Retina (tissue), 1 donor: ENCODE data around the gene STX7.
"Not testable (repeated sequence)": the region's sequence is repeated elsewhere in the genome, so short reads cannot be mapped to it uniquely, and the experiment has no call there.

Experiments
- DNase-seq: peaks from one replicate; pipeline ENCODE4 v3.0.0-alpha.2; 2016

The STX7 gene, protein sequence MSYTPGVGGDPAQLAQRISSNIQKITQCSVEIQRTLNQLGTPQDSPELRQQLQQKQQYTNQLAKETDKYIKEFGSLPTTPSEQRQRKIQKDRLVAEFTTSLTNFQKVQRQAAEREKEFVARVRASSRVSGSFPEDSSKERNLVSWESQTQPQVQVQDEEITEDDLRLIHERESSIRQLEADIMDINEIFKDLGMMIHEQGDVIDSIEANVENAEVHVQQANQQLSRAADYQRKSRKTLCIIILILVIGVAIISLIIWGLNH

DNA sequence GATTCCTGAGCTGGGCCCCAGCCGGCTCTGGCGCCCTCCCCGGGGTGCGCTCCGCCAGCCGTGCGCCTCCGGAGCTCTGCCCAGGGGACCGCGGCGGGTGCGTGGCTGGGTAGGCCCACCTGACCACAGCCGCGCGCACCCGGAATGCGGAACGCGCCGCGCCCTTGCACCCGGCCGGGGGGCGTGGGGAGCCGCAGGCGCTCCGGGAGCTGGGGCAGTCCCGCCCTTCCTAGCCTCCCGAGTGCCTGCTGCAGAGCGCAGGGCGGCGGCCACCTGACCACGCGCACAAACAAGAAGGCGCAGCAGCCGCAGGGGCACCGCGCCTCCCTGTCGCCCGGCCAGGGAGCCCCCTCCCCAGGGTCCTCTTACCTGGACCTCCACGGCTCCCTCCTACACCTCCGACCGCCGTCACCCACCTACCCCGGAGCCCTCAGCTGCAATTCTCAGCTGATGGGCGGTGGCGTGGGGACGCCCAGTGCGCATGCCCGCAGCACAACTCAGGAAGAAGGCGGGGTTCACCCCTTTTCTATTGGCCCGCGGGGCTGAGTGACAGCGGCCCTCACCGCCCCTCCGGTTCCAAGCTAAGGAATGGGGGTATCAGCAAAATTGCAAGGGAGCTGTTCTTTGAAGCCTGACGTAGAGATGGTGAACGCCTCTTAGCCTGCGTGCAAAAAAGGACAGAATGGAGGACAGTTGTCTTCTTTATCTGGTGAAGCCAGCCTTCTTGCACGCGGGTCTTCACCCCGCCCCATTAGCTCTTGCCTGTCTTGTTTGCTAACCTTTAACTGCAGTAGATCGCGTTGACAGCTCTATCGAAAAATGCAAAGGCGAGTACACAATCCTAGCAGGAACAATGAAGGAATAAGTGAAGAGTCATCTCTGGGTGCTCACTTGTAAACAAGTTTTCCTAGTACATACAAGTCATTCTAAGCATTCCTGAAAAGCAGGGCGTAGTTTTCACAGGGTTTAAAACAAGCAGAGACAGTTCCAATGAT lies at the start of gene STX7:
Gene STX7 (minus strand): TSS at position 479 of the 995 bp plus-strand sequence. CDS start 9,586 bp downstream, outside the sequence.
- DNase-seq: peak; percentile 97

GRCh38 chr6:132560087-132560486 lies 47.2 kb upstream of the STX7 start:
- not testable (repeated sequence) for DNase-seq

- DNase-seq: no peak
Measured at GRCh38 chr6:132552372-132552771, 39.5 kb upstream of the STX7 start, which contains the start of gene TAAR8. Gene TAAR8, plus strand, starts transcription at chr6:132552672. Its CDS starts 21 bp downstream, at chr6:132552693.

GRCh38 chr6:132551214-132551613 lies 38.3 kb upstream of the STX7 start:
- no peak for DNase-seq

DNA sequence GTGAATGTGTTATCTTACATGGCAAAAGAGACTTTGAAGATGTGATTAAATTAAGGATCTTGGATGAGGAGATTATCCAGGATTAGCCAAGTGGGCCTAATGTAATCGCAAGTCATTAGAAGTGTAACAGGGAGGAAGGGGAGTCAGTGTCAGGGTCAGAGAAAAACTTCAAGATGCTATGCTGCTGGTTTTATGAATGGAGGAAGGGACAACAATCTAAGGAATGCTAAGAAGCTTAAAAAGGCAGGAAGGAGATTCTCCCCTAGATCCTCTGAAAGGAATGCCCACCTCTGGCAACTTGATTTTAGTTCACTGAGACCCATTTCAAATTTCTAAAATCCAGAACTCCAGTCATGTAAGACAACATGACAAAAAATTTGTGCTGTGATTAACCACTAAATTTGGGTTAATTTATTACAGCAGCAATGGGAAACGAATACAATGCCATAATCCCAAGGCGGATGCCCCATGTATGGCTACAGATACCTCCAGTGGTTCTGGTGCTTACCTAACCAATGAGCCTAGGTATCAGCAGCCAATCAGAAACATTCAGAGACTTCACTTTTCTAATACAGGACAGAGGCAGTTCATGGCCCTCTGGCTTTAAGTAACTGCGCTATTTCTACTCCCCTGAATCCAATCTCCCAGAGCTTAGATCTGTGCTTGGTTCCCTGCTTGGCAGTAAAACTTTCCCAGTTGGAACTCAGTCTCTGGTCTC lies 36.0 kb upstream of the STX7 start:
- no peak for DNase-seq

GRCh38 chr6:132544826-132545225 lies 31.9 kb upstream of the STX7 start:
- DNase-seq: no peak

DNA sequence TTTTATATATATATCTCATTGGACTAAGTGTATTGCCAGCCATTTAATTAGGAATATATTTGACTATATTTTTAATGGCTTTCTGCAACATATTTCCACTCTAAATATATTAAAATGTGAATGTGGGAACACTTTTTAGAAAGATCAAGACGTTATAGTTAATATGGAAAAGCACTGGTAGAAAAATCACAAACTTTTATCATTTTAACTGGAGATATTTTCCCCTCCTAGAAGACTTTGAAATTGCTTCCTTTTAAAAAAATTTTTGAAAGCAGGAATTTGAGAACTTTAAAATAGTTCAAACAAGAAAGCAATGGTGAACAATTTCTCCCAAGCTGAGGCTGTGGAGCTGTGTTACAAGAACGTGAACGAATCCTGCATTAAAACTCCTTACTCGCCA lies 25.1 kb upstream of the STX7 start, which contains the start of gene TAAR9:
Gene TAAR9 (plus strand): TSS at position 301 of the 400 bp plus-strand sequence. CDS start 13 bp downstream, at position 314.
- DNase-seq: no peak

GRCh38 chr6:132537145-132537544 lies 24.2 kb upstream of the STX7 start:
- no peak for DNase-seq

DNA sequence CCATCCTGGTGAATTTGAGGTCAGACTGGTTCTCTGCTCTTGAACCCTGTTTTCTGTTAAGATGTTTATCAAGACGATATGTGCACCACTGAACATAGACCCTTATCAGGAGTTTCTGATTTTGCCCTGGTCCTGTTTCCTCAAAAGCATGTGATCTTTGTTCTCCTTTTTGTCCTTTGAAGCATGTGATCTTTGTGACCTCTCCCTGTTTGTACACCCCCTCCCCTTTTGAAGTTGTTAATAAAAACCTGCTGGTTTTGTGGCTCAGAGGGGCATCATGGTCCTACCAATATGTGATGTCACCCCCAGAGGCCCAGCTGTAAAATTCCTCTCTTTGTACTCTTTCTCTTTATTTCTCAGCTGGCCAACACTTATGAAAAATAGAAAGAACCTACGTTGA lies 21.6 kb upstream of the STX7 start:
- DNase-seq: not testable (repeated sequence)

GRCh38 chr6:132530293-132530974 lies 17.5 kb upstream of the STX7 start:
- peak; percentile 45 for DNase-seq

GRCh38 chr6:132527791-132528190 lies 14.9 kb upstream of the STX7 start:
- no peak for DNase-seq

DNA sequence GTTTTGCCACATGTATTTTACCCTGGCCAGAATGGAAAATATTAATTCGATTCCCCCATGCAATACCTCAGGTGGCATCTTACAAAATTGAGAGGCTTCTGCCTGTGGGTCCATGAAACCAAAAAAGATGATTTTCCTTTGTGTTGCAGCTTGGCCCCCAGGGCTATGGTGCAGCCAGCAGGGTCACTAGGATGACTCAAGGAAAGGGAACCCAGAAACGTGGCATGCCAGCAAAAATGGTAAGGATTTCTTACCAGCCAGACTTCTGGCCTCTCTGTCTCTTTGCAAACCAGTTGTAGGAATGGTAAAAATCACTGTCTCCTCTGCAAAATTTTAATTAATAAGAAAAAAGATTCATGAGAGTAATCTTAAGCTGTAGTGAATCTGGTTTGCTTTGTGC lies 13.5 kb upstream of the STX7 start:
- no peak for DNase-seq

GRCh38 chr6:132525866-132526265 lies 12.9 kb upstream of the STX7 start:
- DNase-seq: no peak

GRCh38 chr6:132524646-132525045 lies 11.7 kb upstream of the STX7 start:
- DNase-seq: no peak

DNA sequence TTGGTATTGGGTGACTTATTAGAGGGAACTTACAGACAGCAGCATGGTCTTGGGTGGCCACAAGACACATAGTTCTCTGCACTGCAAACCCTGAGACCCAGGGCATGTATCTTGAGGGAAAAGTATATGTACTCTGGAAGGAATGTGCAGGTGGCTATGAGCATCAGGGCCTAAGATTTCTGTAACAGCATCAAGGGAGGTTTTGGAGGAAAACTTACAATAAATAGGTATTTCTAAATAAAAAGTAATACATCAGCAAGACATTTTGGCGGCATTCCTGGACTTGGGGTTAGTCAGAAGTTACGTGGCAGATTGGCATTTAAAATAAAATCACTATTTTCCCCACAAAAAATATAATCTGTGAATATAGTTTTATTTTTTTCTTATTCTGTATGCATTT lies 8.0 kb upstream of the STX7 start:
- DNase-seq: no peak

DNA sequence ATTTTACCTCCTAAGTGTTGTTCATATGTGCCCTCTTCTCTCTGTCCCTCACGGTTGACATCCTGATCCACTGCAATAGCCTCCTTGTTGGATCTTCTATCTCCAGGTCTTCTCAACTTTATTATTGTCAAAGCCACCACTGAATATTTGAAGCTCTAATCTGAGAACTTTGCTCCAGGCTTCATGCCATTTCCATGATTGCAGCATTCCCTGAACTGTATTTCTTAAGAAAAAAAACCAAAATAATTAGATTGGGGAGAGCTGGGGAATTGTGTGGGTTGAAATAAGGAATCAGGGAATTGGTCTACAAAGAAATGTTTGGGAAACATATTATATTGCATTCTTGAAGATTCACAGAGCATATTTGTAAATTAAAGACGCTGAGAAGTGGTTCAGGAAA lies 2.5 kb upstream of the STX7 start:
- DNase-seq: no peak

DNA sequence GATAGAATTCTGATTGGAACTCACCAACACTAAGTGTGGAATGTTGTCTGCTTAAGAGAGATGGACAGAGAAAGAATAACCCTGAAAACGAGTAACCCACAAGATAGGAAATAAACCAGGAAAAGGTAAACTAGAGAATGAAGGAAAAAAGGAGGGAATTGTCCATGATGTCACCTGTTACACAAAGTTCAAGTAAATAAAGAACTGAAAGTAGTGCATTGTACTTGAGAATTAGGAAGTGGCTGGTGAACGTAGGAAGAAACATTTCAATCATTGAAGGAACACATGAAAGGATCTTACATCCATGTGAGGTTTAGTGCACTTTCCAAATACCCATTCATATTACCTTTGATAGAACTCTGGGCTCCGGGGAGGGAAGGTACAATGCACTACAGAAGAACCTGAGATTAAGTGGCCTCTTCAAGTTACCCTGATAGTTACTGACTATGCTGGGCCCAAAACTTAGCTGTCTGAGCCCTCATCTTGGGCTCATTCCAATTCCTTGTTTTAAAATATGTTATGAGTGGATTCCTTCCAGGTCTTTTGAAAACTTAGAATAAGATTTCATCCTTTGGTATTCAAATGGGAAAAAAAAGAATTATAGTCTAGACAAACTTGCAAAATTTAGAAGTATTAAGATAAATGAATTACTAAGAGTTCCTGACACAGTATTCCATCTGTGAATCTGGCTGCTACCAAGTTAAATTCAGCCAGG lies 1.1 kb upstream of the STX7 start:
- no peak for DNase-seq

- no peak for DNase-seq
Measured at GRCh38 chr6:132512342-132512637, 626 bp downstream of the STX7 start.

GRCh38 chr6:132511831-132512220 lies 1.1 kb downstream of the STX7 start:
- no peak for DNase-seq

DNA sequence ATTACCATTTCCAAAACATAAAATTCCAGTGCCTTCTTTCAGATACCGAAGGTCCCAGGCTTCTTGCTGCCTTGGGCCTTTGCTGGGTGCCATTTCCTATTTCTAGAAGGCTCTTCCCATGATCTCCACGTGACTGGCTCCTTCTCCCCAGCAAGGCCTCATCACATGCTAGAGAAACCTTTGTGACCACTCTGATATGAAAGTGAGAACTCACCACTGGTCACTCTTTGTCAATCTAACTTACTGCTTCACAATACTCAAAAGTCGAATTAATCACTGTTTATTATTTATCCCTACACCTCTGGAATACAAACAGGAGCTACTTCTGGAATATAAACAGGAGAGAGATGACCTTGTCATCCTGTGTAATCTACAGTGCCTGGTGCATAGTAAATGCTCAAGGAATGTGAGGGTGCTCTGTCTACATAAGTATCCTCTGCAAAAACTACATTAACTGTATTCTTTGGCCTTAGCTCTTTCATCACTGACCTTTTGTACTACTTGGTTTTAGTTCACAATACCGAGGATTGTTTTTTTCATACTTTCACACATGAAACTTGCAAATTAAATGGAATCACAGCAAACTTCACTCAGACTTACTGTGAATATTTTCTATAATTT lies 1.6 kb downstream of the STX7 start:
- peak; percentile 13 for DNase-seq
